HS-5 (cell line): ENCODE measurements around the gene GOLGA6B.
"Not testable (repeated sequence)": the region's sequence is repeated elsewhere in the genome, so short reads cannot be mapped to it uniquely, and the experiment has no call there.

Source experiments
- DNase-seq: peaks from one replicate; pipeline ENCODE4 v3.0.0-alpha.2; 2012; ENCODE audit warnings: low read depth

Gene GOLGA6B, protein sequence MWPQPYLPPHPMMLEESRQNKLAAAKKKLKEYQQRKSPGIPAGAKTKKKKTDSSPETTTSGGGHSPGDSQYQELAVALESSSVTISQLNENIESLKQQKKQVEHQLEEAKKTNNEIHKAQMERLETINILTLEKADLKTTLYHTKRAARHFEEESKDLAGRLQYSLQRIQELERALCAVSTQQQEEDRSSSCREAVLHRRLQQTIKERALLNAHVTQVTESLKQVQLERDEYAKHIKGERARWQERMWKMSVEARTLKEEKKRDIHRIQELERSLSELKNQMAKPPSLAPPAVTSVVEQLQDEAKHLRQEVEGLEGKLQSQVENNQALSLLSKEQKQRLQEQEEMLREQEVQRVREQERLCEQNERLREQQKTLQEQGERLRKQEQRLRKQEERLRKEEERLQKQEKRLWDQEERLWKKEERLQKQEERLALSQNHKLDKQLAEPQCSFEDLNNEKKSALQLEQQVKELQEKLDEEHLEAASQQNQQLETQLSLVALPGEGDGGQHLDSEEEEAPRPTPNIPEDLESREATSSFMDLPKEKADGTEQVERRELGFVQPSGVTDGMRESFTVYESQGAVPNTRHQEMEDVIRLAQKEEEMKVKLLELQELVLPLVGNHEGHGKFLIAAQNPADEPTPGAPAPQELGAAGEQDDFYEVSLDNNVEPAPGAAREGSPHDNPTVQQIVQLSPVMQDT

DNA sequence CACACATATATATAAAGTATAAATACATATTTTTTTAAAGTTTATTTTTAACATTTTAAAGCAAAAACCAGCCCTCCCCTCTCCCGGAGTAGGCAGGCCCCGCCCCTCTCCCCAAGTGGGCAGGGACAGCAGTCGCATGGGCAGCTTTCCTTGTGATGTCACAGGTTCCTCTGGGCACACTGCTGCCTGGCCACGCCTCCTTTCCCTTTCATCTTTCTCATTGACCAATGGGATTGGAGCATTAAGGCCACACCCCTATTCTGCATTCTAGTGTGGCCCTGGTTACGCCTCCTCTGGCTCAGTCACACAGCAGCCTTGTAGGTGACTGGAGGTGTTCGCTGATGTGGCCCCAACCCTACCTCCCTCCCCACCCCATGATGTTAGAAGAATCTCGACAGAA lies at the start of gene GOLGA6B:
Gene GOLGA6B, plus strand, starts transcription at position 301 of the 400 bp plus-strand sequence. Its CDS starts 41 bp downstream, at position 342.
- not testable (repeated sequence) for DNase-seq

DNA sequence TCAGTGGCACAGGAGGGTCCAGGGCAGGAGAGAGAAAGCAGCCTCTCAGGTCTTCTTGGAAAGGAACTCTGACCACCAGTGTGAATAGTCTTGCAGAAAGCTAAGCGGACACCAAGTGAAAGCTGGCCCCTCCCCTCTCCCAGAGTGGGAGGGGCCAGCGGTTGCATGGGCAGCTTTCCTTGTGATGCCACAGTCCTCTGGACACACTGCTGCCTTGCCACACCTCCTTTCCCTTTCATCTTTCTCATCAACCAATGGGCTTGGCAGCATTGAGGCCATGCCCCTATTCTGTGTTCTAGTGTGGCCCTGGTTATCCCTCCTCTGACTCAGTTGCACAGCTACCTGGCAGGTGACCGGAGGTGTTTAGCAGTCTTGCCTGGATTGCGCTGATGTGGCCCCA lies 49.7 kb upstream of the GOLGA6B start:
- no peak for DNase-seq

DNA sequence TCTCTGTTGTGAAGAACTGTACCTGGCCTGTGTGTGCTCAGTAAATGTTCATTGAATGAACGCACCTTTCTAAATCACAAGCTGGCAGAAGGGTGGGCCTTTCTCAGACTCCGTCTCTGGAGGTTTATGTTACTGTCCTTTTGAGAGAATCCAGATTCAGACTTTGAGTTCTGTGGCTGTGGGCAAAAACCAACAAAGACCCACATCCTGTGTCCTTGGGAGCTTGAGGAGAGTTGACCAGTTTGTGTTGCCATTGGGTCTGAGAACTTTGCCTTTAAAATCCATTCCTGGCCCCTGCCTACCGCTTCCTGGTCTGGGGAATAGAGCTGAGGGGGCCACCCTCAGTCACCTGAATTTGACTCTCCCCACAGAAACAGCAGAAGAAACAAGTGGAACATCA lies 46.4 kb upstream of the GOLGA6B start:
- DNase-seq: not testable (repeated sequence)

DNA sequence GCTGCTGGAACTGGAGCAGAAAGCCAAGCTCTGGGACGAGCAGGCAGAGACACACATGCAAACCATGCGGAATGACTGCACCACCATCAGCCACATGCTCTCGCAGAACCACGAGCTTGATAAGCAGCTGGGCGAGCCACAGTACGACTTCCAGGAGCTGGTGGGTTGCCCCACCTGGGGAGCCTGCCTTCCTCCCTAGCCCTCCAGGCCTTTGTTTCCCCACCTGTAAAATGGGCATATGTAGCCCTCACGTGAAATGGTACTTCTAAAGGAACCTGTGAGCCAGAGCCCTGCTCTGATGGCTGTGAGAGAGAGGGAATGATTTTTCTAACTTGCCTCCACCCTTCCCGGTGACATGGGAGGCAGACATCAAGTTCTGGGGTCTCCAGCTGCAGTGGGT lies 44.6 kb upstream of the GOLGA6B start:
- DNase-seq: no peak

DNA sequence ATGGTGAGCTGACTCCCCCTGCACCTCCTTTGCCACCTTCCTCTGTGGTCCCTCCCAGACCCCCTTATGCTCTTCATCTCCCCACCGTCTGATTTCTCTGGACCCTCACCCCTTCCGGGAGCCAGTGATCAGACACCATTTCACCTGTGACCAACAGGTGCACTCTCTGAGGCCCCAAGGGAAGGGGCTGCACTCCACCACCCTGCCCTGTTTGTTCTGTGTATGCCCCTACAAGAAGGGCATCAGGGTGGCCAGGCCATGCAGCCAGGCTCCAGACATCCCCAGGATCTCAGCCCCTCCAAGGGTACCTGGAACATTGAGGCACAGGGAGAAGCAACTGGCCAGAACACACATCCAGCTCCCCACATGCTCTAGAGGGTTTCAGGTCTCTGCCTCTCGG lies 42.2 kb upstream of the GOLGA6B start:
- DNase-seq: not testable (repeated sequence)

DNA sequence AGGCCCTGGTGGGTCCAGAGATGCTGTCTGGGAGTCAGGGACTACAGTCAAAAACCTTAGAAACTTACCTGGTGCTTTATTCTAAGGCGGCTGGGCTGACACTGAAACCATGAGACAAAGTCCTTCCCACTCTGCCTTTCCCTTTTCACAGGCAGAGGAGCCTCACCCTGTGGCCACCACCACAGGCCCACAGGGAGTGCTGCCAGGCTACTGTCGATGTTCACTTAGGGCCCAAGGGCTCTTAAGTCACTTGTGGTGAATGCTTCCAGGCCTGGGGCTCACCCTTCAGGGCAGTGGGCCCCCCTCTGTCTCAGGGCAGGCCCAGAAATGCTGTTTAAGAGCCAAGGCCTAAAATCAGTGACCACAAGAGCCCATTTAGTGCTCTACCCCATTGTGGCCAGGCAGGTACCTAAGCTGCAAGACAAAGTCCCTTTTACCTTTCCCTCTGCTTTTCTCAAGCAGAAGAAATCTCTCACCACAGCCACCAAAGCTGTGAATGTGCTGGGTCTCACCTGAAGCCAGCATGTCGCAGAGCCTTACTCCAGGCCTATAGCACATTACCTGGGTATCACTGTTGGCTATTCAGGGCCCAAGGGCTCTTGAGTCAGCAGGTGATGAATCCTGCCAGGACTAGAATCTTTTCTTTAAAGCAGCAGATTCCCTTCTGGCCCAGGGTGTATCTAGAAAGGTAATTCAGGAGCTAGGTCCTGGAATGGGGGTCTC lies 39.5 kb upstream of the GOLGA6B start:
- no peak for DNase-seq

DNA sequence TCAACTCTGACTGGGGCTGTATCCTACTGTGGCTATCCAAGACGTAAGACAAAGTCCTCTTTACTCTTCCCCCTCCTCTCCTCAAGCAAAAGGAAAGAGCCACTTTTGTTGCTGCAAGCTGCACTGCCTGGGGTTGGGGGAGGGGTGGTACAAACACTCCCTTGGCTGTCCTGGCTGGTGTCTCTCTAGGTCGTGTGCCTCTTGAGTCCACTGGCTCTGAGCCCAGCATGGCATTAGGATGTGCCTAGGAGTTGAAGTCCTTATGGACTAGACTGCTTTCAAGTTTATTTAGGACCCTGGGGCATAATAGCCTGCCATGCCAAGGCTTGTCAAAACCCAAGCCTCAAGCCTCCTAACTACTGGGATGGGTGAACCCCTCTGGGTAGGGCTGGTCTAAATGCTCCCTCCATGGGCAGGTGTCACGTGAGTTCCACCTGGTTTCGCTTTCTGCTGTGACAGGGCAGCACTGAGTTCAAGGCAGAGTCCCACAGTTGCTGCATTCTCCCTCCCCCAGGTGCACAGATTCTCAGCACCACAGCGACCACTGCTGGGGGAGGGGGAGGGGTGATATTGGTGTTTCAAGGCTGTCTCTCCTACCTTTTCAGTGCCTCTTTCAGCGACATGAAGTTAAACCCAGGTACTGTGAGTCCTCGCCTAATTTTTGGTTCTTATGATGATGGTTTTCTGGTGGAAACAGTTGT lies 38.8 kb upstream of the GOLGA6B start:
- not testable (repeated sequence) for DNase-seq

DNA sequence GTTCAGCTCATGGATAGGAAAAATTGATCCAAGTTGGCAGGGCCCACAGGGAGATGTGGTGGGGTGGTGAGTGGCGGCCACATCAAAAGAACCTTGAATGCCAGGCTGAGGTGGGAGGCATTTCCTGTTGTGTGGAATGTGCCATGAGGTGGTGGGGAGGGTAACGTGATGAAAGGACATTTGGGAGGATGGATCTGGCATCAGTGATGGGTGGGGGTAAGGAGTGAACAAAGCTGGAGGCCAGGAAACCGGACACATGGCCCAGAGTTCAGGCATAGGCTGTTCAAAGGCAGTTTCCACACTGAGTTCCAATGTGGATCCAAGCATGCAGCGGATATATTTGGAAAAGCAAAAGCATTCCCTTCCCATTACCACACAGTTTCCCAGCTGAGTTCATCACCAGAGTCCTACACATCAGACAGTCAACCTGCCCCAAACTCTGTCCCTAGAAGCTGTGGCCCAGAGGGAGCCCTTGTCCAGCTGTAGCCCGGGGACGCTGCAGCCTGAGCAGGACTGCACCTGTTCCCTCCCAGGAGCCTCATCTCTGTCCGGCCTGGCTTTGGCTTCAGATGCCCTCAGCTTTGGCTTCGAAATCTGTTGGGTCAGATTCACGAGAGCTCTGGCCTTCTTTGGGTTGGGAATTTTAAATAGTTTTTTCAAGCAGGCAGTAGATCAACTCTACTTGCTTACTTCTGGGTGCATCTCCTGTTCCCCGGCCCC lies 37.8 kb upstream of the GOLGA6B start:
- no peak for DNase-seq

DNA sequence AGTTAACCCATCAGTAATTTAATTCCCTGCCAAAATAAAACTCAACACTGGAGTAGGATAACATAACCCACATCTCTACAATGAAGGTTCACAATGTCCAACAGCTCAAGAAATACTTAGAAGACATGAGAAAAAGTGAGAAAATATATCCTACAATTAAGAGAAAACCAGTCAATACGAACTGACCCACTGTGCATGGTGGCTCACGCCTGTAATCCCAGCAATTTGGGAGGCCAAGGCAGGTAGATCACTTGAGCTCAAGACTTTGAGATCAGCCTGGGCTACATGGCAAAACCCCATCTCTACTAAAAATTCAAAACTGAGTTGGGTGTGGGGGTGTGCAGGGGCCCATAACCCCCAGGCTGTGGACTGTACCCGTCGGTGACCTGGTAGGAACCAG lies 30.6 kb upstream of the GOLGA6B start:
- DNase-seq: not testable (repeated sequence)

DNA sequence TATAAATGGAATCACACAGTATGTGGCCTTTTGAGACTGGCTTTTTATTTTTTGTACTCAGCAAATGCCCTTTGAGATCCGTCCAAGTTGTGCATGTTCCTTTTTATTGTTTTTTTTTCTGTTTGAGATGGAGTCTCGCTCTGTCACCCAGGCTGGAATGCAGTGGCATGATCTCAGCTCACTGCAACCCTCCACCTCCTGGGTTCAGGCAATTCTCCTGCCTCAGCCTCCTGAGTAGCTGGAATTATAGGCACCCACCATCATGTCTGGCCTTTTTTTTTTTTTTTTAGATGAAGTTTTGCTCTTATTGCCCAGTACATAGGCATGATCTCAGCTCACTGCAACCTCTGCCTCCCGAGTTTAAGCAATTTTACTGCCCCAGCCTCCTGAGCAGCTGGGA lies 28.3 kb upstream of the GOLGA6B start:
- not testable (repeated sequence) for DNase-seq

DNA sequence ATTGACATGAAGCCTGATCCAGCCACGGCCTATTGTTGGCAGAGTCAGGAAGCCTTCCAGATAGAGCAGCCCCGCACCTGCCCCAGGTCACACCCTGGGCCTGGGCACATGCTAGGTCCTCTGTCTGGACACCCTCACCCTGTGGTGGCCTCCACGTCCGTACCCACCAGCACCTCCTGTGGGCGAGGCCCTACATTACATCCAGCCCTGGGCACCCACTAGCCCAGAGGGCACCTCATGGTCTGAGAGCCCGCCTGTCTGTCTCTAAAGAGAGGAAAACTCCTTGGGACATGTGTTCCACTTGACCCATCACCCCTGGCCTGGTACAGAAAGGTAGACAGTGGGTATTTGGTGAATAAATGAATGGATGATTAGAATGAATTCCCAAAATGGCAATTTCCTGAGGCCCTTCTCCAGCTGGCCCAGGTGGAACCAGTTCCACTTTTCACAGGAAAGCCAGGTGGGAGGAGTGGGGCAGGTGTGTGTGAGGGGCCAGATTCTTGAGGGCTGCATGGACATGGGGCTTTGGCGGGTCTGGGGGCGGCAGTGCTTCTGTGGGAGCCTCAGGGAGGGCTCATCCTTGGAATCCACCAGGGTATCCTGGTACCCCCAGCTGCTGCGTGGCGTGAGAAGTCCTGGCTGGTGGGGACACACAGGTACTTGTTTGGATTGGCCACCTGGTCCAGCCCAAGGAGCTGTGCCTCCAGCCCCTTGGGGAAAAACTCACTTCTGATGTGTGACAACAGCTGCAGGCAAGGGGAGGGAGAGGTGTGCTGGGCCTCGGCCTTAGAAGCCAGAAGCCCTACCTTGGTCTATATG lies 26.0 kb upstream of the GOLGA6B start:
- DNase-seq: not testable (repeated sequence)

DNA sequence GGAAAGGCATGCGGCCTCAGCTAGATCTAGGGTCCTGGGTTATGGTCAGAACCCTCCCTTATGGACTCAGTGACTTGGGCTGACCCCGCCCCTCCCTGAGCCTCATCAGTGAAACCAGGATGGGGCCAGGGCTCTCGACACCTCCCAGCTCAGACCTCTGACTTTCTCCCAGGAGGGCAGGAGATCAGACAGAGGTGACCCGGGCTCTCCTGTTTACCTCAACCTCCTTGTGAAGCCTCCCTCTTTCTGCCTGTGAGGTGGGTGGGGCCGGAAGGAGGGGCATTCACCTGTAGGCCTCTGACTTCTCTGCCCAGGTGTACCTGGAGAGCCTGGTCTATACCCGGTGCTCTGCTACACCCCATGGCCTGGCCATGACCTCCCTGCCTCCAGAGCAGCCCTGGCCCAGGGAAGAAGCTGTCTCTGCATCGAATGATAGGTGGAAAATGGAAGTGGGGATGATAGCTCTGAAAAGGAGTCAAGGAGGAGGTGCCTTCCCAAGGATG lies 25.4 kb upstream of the GOLGA6B start:
- DNase-seq: not testable (repeated sequence)

DNA sequence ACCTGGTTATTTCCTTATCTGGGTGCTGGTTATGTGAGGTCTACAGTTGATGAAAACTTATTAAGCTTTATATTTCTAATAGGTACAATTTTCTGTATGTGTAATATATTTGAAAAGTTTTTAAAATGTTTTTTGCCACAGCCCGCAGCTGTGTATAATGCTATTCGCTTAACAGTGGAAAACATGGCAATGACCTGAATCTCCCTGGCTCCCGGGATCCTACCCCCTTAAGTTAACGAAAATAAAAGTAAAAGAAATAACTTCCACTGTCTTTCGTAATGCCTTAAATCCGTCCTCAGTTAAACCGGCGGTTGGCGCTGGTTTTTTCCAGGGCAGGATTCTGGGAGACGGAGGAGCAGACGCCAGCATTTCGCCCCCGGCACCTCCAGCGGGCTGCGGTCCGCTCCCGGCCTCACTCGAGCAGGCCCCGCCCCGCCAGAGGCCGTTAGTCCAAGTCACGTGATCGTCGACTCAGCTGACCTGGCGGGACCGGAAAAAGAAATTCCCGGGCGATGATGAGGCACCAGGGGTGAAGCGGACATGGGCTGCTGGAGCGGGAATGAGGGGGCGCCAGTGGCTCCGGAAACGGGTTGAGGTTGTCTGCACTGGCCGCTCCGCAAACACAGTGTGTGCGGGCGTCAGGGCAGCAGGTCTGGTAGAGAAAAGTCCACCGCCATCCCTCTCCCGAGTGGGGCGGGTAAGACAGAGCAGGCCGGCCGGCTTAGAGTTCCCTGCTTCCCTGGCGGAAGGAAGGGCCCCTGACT lies 17.8 kb upstream of the GOLGA6B start:
- not testable (repeated sequence) for DNase-seq

DNA sequence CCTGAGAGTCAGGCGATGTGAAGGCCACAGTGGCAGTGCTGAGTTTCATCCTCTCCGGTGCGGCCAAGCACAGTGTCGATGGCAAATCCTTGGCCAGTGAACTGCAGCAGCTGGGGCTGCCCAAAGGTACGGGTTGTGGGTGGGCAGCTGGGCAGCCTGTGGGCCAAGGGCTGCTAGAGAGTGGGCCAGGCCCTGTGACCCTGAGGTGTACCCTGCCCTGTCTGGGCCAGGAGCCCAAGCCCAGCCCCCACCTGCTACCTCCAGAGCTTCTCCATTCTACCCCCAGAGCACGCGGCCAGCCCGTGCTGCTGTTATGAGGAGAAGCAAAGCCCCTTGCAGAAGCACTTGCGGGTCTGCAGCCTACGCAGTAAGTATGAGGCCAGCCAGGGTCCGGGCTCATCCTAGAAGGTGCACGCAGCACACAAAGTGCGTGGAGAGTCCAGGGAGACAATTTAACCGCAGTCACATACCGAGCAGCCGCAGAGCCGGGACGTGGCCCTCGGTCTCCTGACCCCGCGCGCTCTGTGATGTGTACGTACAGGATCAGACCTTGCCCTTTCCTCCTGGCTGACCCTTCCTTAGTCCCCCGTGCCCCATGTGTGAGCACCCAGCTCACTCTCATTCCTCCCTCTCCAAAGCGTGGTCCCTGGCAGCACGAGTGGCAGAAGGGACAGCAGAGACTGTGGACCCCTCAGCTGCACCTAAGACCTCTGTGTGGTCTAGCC lies 14.6 kb upstream of the GOLGA6B start:
- not testable (repeated sequence) for DNase-seq

DNA sequence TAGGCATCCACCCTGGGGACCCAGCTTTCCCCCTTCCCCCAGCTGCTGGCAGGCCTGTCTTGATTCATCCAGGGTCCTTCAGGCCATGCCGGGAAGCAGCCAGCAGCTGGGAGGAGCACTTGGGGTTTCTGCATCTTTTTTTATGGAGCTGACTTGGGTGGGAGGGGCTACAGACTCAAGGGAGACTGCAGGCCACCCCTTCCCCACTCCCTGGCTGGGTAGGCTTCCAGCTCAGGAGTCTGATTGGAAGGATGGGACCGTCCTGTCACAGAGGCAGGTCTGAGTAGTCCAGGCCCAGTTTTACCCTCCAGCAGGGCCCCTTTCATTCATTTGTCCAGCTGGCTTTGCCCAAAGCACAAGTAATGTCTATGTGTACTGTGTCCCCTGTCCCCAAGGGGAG lies 12.2 kb upstream of the GOLGA6B start:
- not testable (repeated sequence) for DNase-seq

DNA sequence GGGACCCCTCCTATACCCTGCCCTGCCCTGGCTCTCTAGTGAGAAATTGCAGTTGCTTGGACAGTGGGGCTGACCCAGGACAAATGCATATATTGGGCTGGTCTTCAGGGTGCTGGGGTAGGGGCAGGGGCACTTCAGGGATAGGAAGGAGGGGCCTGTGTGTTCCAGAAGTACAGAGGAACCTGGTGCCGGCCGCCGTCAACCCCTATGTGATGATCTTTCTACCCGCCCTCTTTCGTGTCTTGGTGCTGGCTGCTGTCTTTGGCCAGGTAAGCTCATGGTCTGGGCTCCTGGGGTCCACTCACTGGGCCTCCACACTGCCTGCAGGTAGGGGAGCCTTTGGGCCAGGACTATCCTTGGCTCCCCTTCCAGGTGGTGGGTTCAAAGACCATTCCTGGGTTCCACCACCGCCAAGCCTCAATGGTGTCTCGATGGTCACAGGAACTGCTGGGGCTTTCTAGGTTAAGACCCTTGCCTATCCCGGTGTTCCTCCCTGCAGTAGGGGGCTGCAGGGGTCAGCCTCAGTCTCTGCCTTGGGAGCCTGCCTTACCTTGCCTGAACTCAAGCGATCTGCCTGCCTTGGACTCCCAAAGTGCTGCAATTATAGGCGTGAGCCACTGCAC lies 5.8 kb upstream of the GOLGA6B start:
- not testable (repeated sequence) for DNase-seq

DNA sequence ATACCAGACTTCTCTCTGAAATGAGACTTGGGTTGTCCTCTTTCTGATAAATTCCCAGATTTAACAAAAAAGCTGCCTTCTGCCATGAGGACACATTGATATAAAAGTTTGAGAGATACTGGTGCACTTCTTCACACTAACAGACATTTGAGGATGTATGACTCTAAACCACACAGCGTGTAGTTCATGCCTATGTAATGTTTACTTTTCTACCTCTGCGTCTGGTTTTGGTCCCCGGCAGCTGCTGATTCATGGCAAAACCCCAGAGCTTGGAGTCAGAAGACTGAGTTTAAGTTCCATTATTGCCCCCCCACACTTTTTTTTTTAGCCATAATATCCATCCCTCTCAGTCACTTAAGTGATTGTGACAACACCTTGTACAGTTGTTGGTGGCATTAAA lies 1.5 kb downstream of the GOLGA6B start:
- not testable (repeated sequence) for DNase-seq

DNA sequence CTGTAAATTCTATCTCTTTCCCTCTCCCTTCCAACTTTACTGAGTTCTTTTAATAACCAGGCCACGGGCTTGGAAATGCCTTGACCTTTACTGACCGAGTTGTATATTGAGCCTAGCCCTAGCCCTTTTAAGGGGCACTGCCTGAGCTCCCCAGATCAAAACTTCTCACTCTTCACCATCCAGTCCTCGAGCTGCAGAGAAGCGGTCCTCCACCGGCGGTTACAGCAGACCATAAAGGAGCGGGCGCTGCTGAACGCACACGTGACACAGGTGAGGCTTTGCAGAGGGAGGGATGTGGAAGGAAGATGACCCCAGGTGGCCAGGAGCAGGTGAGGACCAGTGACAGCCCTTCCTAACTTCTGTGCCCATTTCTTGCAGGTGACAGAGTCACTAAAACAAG lies 6.6 kb downstream of the GOLGA6B start:
- DNase-seq: not testable (repeated sequence)
